HEK293T (cell line): ENCODE data around the gene CCND1.
"Not testable (repeated sequence)": the region's sequence is repeated elsewhere in the genome, so short reads cannot be mapped to it uniquely, and the experiment has no call there.

Experiments used
- ELF4 ChIP-seq: fragments of 450-650 bp; IDR thresholded peaks from 2 replicates; pipeline ENCODE4 v1.6.1; 2017; ENCODE audit warnings: antibody characterized with exemption
- FOXA1 ChIP-seq: fragments of 450-650 bp; IDR thresholded peaks from 2 replicates; pipeline ENCODE4 v1.6.1; 2016; ENCODE audit warnings: mild to moderate bottlenecking
- FOXK2 ChIP-seq: fragments of 450-650 bp; IDR thresholded peaks from 2 replicates; pipeline ENCODE4 v1.6.1; 2016; ENCODE audit warnings: mild to moderate bottlenecking
- HDGF ChIP-seq: fragments of 450-650 bp; IDR thresholded peaks from 2 replicates; pipeline ENCODE4 v1.6.1; 2017; ENCODE audit warnings: antibody characterized with exemption, borderline replicate concordance
- L3MBTL2 ChIP-seq: fragments of 450-650 bp; conservative IDR thresholded peaks from 2 replicates; pipeline ENCODE4 v1.6.1; 2016; ENCODE audit warnings: mild to moderate bottlenecking
- NFRKB ChIP-seq: fragments of 450-650 bp; IDR thresholded peaks from 2 replicates; pipeline ENCODE4 v1.6.1; 2016; ENCODE audit warnings: mild to moderate bottlenecking, moderate library complexity
- SP1 ChIP-seq: fragments of 450-650 bp; IDR thresholded peaks from 2 replicates; pipeline ENCODE4 v1.6.1; 2017
- SUZ12 ChIP-seq: fragments of 450-650 bp; IDR thresholded peaks from 2 replicates; pipeline ENCODE4 v1.6.1; 2016; ENCODE audit warnings: mild to moderate bottlenecking

GRCh38 chr11:69622097-69622681 is 18.8 kb upstream of the CCND1 start:
- TF ChIP-seq FOXA1, HDGF, SUZ12, NFRKB, L3MBTL2, SP1, FOXK2, ELF4: not testable (repeated sequence)
